ENCODE results near the gene GSTO2.

- no peak for TF ChIP-seq CTCF (IDR thresholded peaks at IDR 0.05; ENCODE audit: poor library complexity)
- no peak for TF ChIP-seq EZH2 (IDR thresholded peaks at IDR 0.05; ENCODE audit: borderline replicate concordance)
These were observed 68.6 kb downstream of the GSTO2 start for GRCh38 chr10:104337521-104337984.

Data from hepatocyte (in vitro differentiated cells).